Stimulated activated CD8-positive, alpha-beta memory T cell treated with anti-CD3 and anti-CD28 coated beads, Interleukin-4, amount 100 ng/mL, for 1 hour (primary cell): ENCODE data around the gene MUC20.
"Not testable (repeated sequence)": the region's sequence is repeated elsewhere in the genome, so short reads cannot be mapped to it uniquely, and the experiment has no call there.

Source experiments
- DNase-seq, 2 donors: peaks; one replicate each; pipeline ENCODE4 v3.0.0-alpha.2; 2020; ENCODE audit warnings: low read depth in 2 of 2, low spot score in 1 of 2

Gene MUC20

DNA sequence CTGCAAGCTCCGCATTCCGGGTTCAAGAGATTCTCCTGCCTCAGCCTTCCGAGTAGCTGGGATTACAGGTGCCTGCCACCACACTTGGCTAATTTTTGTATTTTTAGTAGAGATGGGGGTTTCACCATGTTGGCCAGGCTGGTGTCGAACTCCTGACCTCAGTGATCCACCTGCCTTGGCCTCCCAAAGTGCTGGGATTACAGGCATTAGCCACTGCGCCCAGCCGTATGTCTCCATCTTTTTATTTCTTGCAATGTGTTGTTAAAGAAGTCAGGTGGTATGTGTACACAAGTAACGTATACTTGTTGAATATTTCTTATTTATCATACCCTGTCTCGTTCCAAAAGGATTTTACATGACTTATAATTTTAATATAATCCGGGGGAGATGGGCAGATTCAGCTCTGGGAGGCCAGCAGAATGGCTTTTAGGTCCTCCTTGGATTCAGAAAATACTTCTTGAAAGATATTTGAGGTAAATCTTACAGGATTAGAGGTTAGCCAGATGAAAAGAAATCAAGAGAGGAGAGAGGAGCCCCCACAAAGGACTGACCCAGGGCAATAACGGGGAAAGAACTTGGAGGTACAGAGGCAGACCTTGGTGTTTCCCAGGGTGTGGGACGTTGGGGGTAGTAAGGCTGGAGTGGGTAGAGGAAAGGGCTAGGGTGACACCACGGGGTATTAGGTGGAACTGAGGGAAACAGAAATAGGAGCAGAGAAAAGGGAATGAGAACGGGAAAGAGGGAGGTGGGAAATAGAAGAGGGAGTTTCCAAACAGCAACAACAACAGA lies 27.2 kb upstream of the MUC20 start:
- no peak for DNase-seq

DNA sequence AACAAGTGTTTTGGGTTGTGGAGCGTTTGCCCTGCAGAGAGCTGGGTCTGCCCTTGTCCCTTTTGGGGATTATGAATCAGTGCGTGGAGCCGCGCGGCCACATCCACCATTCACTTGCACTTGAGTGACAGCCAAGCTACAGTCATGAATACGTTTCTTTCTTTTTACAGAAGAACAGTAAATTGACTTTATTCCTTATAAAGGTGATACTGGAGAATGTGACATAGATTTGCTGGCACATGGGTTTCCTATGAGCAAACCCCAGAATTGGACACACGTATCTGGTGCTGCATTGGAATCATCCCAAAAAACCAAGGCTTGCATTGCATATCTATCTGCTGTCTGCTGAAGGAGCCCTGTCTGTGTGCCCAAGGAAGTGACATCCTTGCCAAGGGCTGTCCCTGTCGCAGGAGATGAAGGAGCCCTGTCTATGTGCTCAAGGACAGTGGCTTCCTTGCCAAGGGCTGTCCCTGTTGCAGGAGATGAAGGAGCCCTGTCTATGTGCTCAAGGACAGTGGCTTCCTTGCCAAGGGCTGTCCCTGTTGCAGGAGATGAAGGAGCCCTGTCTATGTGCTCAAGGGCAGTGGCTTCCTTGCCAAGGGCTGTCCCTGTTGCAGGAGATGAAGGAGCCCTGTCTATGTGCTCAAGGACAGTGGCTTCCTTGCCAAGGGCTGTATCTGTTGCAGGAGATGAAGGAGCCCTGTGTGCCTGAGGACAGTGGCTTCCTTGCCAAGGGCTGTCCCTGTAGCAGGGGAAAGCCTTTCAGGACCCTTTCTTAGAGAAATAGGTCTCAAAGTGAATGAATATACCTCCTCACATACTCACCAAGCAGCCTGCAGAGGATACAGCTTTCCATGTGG lies 26.3 kb upstream of the MUC20 start:
- not testable (repeated sequence) for DNase-seq

GRCh38 chr3:195696632-195697278 lies 24.0 kb upstream of the MUC20 start:
- DNase-seq = no peak

DNA sequence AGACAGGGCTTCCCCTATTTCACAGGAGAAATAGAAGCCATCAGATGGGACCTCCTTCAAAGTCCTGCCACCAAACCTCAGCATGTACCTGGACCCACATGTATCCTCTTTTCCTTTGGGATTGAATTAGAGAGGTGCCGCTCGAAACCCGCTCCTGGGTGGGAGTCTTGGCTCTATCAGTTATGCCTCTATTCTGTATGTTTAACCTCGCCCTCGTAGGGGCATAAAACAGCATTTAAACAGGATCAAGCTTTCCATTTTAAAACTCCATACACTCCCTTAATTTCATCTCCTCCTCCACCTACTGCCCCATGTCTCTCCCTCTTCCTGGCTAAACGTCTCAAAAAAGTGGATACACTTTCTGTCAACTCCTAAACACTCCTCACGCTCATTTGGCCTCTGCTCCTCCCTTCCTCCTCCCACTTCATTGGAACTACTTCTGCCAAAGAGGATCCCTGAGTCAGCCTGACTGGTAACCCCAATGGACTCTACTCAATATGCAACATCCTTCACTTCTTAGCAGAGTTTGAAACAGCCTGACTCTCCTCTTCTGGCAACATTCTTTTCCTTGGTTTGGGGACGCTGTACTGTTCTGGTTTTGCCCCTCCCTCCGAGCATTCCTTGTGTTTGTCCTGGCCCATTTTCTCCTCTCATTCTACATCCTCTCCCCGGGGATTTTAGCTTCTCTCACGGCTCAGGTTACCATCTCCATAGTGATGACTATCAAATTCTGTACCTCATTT lies 23.0 kb upstream of the MUC20 start:
- DNase-seq = no peak

DNA sequence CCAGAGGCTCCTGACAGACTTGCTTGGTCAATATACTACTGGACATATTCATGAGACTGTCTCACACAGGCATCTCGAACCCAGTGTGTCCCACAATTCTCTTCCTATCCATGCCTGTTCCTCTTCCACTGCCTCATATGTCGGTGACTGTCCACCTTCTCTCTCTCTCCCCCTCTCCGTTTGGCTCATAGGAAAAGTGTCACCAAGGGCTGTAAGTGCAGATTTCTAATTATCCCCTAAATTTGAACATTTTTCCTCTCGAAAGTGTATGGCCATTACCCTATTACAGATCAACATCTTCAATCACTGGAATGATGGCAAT lies 22.5 kb upstream of the MUC20 start:
- DNase-seq = no peak

DNA sequence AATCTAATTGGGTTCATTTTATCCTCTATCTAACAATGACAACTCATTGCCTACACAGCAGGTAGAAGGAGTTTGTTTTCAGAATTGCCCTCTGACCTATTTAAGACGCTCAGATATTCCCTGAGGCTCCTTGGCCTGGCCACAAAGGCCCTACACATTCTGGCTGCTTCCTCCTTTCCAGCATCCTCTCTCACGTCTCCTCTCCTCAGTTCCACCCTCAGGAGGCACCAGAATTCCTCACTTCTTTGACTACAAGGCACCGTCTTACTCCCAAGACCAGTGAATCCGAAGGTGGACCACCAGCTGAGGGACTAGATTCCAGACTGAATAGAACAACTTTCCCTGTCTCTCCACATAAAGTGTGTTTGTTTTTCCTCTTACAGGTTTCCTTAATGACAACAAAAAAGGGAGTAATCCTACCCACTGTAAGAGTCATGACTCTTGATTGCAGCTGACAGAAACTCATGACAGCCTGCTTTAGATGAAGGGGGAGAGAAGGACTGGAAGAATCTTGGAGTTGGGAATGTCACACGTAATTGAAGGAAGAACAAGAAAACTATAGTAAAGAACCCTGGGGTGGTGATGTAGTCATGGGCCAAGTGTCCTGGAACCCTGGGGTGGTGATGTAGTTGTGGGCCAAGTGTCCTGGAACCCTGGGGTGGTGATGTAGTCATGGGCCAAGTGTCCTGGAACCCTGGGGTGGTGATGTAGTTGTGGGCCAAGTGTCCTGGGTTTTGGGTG lies 22.0 kb upstream of the MUC20 start:
- DNase-seq = no peak

GRCh38 chr3:195699388-195699771 lies 21.4 kb upstream of the MUC20 start:
- DNase-seq = no peak

DNA sequence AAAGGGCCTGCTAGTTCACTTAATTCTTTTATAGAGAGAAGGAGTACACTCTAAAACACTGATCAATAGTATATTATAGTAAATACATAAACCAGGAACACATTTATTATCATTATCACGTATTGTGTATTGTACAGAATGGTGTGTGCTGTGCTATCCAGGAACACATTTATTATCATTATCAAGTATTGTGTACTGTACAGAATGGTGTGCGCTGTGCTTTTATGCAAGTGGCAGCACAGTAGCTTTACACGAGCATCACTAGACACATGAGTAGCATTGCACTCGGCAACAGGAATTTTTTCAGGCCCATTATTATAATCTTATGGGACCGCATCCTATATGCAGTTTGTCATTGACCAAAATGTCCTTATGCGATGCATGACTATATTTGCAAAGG lies 20.9 kb upstream of the MUC20 start:
- no peak for DNase-seq

DNA sequence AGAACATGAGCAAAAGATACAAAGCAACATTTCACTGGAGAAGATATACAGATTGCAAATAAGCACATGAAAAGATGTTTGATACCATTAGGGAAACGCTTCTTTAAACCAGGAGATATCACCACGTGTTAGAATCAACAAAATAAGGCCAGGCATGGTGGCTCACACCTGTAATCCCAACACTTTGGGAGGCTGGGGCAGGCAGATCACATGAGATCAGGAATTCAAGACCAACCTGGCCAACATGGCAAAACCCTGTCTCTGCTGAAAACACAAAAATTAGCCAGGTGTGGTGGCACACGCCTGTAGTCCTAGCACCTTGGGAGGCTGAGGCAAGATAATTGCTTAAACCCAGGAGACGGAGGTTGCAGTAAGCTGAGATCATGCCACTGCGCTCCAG lies 20.5 kb upstream of the MUC20 start:
- no peak for DNase-seq

DNA sequence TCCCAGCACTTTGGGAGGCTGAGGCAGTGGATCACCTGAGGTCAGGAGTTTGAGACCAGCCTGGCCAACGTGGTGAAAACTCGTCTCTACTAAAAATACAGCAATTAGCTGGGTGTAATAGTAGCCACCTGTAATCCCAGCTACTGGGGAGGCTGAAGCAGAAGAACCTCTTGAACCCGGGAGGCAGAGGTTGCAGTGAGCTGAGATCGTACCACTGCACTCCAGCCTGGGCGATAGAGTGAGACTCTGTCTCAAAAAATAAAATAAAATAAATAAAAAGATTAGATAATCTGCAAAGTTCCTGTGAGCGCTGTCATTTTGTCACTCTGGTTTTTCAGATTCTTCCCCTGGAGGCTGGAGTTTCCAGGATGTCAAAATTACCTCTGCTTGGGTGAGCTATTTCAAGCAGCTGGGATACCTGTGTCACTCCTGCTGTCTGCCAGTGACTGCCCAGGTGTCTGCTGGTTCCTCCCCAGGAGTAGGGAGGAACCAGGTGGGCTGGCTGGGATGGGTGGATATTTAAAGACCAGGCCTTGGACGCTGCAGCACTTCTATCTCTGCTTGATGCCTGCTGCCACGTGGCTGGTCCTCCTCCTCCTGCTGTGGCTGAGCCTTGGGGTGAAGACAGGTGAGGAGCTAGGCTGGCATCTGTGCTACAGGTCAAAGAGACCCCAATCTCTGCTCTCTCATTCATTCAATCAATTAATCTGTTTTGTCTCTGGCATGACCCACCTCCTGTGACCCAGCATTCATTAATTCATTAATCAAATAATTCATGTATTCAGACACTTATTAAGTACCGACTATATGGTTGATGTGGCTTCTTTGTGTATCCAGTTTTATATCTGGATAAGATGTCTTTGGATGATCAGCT lies 19.5 kb upstream of the MUC20 start:
- no peak for DNase-seq

DNA sequence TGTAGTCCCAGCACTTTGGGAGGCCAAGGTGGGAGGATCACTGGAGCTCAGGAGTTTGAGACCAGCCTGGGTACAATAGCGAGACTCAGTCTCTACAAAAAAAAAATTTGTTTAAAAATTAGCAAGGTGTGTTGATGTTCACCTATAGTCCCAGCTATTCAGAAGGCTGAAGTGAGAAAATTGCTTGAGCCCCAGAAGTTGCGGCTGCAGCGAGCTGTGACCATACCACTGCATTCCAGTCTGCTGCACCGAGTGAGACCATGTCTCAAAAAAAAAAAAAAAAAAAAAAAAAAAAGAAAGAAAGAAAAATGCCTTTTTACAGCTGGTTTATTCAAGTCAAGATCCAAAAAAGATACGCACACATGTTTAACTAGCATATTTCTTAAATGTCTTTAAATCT lies 17.0 kb upstream of the MUC20 start:
- DNase-seq = no peak

DNA sequence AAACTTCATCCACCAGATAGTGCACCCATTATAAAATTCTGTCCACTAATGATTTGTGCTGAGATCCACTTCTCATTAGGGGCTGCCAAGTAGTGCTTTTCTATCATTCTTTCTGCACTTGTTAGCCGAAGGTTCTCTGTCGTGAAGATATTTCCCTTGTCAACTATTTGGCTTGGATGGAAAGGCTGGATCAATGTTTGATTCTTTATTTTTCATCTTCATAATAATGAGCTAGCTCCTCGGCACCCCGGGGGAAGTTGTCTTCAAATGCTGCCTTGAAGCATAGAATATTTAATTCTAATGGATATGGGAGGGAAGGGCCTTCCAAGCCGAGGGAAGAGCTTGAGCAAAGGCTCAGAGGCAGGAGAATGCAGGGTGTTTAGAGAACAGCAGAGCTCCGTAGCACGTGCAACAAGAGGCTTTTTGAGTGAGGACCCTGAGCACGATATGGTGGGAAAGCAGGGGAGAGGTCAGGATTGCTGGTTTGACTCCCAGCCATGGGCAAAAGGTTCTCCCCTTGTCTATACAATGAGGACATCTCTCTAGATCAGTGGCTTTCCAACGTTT lies 16.3 kb upstream of the MUC20 start:
- DNase-seq = no peak

DNA sequence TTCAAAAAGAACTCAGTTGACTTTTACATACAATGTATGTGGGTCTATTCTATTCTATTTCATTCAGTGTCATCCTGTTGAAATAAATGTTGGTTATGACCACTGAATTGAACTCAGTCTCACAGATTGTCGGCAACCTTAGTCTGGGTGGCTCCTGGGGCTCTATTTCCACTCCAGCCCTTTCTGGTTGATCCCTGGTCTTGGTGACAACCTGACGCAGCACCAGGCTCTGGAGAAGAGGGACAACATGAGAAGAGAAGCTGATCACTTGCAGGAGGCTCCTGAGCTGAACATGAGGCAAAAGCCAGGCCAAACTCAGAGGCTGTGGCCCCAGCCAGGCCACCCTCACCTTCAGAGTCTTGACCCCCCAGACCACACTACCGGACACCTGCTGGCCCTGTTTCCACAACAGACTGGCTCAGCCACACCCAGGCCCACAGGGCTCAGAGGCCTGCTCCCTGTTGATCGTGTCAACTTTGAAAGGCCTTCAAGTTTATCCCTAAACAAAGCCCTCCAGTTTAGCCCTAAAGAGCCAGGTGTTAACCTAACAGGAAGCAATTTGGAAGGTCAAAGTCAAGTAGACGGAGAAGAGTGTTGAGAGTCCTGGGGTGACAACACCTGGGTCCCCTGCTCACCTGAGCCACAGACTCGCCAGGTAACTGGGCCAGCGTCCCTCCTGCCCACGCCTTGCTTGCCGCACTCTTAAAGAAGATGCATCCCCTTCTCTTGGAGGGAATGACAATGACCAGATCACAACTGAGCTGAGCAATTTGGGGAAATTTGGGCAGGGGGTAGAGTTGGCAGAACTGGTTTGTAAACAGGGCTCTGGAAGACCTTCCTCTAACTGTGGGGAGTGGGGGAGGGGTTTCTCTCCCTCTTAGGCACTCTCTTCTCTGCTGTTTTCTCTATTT lies 15.4 kb upstream of the MUC20 start:
- no peak for DNase-seq

DNA sequence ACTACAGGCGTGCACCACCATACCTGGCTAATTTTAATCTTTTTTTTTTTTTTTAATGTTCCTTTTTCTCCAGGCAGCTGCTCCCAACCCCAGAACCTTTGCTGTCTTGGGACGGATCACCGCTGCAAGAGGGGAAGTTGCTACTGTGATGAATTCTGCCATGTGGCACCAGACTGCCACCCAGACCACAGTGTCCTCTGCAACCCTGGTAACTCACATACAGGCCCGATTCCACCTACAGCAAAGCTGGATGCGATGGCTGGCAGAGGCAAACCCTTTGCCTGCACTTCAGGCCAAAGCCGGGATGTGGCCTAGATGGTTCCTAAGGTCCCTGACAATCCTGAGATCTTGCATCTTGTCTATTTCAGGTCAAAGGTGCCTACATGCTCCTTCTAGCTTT lies 12.7 kb upstream of the MUC20 start:
- DNase-seq = no peak

DNA sequence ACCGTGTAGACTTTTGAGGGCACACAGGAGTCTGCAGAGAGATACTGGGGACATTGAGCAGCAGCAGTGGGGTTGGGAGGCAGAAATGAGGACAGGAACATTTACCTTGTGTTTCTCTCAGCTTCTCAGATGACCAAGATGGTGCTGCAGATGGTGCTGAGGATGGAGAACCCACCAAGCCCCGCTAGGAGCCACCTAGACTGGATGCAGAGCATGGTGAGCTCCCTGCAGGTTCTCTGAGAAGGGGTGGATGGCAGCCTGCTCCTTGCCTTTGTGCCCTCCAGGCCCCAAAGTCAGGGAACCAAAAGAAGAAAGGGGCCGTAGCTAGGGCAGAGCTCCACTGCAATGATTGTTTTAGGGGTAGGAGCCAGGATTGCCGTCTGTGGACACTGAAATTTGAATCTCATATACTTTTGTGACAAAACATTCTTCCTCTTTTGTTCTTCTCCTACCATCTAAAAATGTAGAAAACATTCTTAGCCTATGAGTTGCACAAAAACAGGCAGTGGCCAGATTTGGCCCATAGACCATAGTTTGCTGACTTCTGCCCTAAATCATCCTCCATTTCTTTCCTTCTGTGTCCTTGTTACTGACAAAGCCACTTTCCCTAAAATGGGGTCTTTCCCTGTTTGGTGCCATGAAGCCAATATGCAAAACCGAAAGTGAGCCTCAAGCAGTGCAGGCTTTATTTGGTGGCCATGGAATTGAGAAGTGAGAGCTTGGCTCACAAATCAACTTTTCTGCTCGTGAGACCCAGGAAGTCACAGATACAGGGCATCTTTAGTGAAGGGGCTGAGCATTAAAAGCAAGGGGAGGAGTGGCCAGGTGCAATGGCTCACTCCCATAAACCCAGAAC lies 11.9 kb upstream of the MUC20 start:
- DNase-seq = no peak

DNA sequence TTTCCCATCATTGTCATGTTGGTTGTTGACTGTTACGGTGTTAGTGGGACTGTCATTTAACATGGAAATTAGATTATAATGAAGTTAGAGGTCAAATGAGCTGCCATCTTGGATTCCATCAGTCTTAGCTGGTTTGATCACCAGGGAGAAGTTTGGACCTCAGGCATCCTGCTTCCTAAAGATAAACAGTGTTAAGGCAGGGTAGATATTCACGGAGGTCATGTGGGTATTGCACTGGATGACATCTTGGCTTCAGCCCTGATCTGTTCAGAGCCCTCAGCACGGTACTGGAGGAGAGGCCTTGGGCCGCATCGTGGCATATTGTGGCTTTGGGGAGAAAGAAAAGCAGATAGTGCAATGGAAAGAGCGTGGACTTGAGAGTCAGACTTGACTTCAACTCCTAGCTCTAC lies 11.1 kb upstream of the MUC20 start:
- no peak for DNase-seq

DNA sequence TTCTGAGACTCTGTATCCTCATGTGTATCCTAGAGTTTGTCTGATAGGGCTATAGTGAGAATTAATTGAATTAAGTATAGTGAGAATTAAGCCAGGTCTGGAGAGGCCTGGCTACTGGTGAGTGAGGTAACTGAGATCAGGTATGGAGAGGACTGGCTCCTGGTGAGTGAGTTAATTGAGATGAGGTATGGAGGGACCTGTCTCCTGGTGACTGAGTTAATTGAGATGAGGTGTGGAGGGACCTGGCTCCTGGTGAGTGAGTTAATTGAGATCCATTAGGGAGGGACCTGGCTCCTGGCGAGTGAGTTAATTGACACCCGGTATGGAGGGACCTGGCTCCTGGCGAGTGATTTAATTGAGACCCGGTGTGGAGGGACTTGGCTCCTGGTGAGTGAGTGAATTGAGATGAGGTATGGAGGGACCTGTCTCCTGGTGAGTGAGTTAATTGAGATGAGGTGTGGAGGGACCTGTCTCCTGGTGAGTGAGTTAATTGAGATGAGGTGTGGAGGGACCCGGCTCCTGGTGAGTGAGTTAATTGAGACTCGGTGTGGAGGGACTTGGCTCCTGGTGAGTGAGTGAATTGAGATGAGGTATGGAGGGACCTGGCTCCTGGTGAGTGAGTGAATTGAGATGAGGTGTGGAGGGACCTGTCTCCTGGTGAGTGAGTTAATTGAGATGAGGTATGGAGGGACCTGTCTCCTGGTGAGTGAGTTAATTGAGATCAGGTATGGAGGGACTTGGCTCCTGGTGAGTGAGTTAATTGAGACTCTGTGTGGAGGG lies 10.5 kb upstream of the MUC20 start:
- not testable (repeated sequence) for DNase-seq
